Glomerular visceral epithelial cell (primary cell): ENCODE measurements around the gene ARHGEF28.

Source experiments
- DNase-seq: peaks from one replicate; pipeline ENCODE4 v3.0.0-alpha.2; 2016; ENCODE audit errors: extremely low spot score

ARHGEF28 gene

DNA sequence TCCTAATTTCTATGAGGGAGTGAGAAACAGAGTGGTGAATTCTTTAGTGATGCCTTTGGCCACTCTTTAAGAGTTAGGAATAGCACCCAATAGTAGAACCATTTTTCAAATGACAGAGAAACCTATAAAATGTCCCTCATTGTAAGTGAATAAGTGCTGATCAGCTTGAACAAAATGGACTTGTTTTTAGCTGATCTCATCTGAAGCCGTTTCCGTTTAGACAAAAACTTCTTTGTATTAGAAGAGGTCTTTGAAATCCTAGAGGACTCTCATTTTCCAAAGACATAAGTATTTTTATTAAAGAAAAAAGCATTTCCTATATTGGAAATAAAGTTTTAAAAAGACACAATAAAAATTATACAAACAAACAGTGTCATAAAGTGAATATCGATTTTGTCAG lies 273.9 kb downstream of the ARHGEF28 start:
- DNase-seq = no peak

DNA sequence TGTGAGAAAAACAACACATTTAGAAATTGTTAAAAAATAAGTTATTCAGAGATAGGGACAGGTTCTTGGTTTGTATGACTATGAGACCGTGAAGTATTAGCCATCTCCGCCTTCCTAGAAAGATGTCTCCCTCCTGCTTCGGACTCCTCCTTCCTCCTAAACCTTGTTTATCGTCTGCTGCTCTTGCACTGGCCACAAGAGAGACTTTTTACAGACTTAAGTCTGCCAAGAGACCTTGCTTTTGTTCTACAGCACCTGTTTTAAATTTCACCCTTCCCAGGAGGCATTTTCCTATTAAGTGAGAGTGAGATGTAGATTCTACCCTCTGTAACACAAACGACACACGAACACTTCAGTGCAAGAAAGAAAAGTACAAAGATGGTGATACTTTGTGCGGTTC lies 274.6 kb downstream of the ARHGEF28 start:
- no peak for DNase-seq

DNA sequence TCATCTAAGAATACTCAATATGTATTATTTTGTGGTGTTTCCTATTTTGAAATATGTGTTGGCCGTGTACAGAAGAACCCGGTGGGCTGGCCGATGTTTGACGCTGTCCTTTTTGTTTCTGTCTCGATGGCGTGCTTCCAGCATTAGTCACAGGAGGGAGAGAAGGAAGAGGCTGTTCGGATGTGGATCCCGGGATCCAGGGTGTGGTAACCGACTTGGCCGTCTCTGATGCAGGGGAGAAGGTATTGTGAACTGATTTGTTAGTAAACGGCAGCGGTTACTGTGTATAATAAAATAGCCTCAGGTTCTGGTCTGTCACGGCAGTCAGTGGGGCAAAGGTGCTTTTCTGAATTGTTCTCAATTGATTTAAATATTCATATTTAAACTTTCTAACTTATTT lies 275.0 kb downstream of the ARHGEF28 start:
- DNase-seq = peak; percentile 76

DNA sequence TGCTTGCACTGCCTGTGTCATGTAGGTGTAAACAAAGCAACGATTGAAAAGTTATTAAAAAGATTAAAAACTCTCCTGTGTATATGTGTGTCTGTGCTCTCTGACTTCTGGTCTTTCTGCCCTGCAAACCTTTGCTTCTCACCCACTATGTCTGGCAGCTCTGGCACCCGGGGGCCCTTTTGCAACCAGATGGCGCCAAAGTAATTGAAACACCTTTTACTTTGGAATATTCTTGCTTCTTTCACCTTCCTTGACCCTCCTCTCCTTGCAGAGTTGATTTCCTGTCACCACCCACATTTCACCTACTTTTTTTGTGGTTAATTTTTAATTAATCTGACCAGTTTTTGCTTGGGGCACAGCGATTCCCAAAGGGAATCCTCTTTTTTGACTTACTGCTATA lies 275.5 kb downstream of the ARHGEF28 start:
- peak; percentile 40 for DNase-seq

DNA sequence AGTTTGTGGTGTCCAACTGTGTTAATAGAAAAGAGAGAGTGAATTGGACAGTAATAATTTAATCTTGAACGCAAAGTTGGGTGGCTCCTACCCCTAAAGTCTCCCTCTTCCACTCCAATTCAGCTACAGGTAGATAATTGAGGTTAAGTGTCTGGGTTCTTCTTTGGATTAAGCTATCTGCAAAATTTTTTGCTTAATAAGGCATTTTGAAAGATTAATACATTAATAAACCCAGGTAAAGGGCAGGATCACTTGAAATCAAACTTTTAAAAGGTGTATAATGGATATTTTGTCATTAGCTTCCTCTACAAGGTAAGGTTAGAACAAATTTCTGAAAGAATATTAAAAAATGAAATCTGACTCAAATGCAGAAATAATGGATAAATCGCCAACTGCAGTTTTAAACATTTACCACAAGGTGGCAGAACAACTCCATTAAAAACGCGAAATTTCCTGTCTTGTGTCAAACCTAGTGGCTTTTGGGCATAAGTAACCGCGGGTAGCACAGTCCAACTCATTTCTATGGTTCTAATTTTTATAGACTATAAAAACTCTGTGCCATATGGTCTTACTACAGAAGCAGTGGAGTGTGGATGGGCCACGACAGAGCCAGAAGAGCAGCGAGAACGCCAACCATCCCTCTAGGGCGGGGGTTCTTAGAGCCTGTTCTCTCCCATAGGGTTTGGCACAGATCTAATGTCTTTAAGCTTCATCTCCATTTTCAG lies 276.5 kb downstream of the ARHGEF28 start:
- peak; percentile 64 for DNase-seq

DNA sequence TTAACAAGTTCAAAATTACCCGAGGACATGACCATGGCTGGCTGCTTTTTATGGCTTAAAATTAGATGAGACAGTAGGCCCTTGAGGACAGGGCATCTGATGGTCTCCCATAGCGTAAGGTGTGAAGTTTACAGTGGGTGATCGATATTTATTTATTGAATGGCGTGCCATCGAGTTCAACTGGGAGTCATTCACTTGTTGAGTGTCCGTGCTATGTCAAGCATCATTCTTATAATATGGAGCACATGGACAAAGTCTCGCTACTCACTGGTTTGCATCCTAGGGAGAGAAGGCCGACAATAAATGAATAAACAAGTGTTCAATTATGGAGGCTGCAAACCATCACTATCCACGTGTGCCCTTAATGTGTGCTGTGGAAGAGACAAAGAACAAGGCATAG lies 277.2 kb downstream of the ARHGEF28 start:
- no peak for DNase-seq

DNA sequence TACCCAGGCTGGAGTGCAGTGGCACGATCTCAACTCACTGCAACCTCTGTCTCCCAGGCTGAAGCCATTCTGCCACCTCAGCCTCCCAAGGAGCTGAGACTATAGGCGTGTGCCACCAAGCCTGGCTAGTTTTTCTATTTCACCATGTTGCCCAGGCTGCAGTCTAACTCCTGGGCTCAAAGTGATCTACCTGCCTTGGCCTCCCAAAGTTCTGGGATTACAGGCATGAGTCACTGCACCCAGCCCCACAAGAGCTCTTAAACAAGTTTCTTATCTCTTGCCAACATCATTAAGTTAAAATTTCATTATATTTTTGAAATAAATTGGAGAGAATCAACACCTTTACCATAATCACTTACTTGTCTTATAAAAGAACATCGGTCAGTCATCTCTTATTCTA lies 280.3 kb downstream of the ARHGEF28 start:
- DNase-seq = no peak

DNA sequence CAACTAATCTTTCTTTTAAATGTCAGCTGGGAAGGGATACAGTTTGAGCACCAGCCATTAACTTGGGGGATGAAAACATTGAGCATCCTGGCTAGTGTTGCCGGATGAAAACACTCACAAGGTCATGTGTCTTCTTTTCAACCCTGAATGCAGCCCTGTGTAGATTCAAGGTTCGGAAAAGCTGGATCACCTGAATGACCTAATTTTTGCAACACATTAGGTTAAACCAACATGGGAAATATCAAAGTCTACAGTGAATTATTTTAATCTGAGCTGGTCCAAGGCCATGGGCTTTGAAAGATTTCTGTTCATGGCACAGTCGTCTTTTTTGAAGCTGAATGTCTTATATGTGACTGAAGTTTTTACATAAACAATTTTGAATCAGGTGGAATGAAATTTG lies 281.2 kb downstream of the ARHGEF28 start:
- DNase-seq = no peak

DNA sequence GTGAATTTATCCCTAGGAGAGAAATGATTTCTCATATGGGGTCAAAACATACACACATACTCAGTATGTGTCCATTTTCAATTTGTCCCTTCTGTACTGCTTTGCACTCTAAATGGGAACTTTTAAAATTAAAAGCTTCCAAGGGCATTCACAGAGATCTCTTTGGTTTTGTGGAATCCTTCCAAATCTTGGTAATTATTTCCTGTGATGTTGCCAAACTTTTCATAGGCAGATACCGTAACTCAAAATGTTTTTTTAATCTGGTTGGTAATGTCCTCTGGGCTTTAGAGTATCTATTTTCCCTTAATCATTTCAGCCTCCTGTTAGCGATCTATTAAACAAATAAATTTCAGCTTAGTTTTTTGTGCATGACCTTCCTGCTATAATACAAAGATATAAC lies 282.4 kb downstream of the ARHGEF28 start:
- DNase-seq = no peak

DNA sequence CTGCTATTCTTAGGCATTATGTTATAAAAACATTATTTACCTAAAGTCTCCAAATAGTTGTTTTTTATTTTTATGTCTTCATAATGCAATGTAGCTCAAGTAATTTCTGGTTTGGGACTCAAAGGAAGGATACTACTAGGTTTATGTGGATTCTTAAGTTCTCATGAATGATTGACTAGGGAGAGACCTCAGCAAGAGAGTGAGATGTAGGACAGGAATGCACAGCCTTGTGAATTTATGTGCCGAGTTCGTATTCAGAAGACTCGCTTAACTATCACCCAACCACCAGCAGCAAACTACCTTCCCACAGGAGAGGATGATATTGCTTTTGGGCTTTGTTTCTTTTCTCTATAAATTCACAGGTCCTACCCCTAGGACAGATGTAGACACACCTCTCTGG lies 282.9 kb downstream of the ARHGEF28 start:
- DNase-seq = peak; percentile 54

DNA sequence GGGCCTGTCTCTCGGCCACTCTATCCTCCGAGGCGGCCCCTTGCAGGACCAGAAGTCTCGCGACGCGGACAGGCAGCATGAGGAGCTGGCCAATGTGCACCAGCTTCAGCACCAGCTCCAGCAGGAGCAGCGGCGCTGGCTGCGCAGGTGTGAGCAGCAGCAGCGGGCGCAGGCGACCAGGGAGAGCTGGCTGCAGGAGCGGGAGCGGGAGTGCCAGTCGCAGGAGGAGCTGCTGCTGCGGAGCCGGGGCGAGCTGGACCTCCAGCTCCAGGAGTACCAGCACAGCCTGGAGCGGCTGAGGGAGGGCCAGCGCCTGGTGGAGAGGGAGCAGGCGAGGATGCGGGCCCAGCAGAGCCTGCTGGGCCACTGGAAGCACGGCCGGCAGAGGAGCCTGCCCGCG lies 283.5 kb downstream of the ARHGEF28 start:
- DNase-seq = no peak

DNA sequence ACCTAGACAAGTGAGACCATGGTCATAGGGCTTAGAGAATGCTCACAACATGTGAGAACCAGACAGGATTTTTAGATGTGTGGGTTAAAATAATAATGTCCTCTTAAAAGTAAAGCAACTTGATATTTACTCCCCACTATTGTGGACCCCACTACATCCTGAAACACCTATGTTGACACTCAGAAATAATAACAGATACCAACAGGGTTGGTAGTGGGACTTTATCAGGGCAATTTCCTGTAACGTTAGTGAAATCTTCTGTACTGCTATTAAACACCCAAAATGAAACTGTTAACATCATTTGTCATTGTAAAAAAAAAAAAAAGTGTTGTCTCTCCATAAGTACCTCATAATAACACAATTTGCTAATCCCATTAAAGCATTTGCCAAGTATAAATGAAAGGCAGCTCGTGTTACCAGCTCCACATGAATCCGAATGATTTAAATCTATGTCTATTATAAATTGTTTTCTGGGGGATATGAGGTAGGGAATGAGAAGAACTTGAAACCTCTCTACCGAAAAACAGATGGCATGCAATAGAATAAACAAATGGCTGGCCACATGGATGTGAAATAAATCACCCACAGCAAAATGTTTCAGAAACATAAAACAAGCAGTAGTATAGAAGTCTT lies 285.9 kb downstream of the ARHGEF28 start:
- DNase-seq = no peak

DNA sequence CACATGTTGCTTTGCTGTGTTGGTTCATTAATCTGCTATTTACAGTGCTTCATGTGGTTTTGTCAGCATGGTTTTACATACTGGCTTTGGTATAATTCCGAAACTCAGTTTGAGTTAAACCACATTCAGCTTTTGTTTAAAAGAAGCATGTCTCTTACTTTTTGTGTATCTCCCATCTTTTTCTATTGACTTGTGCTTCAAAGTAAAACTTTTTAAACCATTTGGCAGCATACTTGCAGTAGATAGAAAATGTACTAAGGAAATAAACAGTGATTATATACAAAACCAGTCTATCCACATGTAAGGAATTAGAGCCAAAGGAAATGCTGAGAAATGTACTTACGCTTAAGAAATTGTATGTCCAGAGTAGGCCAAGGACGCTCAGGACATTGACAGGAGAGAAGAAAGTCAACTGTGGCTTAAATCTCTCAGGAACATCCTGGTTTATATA lies 286.9 kb downstream of the ARHGEF28 start:
- no peak for DNase-seq

DNA sequence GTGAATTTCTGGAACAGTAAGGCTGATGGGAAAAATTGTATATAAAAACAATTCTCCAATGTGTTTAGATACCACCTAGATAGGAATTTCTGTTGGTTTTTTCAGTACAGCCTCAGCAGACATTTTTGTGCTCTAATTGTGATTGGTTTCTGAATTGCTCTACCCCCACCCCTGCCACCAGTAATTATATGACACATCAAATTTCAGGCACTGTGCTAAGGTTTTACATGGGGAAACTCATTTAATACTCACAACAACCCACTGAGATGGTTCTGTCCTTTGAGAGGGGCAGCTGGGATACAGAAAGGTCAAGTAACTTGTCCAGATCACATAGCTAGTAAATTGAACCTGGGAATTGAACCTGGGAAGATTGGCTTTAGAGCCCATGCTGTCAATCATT lies 288.0 kb downstream of the ARHGEF28 start:
- DNase-seq = no peak

DNA sequence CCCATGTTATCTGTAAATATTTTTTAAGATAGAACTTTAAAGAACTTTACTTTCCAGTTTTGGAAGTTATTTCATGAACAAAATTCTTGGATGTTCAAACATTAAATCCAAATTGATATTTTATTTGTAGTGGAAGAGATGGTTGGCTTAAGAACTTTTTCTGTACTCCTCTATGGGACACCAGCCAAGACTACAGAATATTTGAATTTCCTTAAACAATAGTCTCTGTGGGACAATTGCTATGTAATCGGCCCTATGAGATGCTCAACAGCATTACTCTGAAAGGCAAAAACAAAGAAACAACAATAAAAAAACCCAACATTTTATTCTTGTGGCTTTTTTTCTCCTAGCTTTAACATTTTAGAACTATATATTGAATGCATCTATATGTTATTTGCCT lies 289.3 kb downstream of the ARHGEF28 start:
- no peak for DNase-seq

DNA sequence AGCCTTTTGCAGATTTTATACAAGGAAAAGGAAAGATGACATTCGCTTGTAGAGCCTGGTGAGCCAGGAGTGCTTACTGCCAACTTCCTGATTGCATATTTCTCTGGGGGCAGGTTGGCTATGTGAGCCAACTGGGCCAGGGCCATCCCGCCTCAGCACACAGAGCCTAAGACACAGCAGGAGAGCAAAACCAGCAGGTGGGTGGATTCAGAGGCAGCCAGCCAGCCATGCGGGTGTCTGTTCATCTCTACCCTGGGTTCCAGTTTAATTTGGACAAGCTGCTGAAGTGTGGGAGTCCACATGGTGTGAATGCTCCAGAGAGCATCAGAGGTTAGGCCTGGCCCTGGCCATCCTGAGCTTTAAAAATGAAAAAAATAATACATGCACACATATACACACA lies 291.4 kb downstream of the ARHGEF28 start:
- DNase-seq = no peak

DNA sequence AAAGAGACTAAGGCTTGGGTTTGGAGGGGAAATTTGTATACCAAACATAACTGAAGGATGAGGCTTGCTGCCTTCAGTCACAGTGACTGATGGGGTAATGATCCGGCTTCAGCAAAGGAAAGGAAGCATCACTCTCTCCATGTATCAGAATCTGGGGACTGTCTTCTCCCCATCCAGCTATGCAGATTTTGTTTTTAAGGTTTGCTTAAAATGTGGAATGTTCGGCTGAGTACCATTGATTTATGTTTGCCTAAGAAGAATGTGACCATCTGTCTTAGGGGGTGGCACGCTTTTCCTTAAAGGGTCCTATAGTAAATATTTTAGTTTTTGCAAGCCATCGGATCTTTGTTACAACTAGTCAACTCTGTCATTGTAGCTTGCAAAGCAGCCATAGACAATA lies 291.9 kb downstream of the ARHGEF28 start:
- DNase-seq = no peak

DNA sequence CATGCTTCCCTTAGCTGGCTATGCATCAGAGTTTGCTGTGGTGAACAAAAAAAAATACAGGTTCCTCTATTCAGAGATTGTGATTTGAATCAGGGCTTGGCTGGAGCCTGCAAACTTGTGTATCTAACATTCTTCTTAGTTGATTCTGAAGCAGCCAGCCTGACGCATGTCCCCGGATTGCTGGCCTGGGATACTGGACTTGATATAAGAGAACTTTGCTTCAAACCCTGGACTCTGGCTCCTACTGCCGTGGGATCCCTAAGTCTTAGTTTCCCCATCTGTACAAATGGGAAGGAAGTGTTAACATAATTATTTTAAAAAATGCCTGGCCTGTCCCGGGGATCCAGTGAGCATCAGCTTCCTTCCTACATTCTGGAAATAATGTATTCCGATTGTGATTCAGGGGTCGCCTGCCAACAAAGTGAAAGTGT lies 292.8 kb downstream of the ARHGEF28 start:
- no peak for DNase-seq

DNA sequence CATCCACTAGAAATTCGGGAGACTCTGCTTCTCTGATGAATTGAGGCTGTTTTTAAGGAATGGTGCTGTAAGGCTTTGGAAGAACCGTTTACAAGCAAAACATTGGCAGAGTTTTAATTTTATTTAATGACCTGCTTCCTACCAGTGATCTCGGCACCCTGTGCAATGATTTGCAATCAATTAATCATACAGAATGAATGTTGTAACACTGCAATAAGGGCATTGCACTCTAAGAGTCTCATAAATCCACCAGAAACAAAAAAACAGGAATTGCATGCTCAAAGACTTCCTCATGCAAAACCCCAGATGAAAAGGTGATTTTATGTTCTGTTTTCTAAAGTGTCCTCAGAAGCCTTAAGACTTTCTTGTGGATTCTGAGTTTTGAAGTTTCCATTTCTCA lies 295.7 kb downstream of the ARHGEF28 start:
- no peak for DNase-seq

DNA sequence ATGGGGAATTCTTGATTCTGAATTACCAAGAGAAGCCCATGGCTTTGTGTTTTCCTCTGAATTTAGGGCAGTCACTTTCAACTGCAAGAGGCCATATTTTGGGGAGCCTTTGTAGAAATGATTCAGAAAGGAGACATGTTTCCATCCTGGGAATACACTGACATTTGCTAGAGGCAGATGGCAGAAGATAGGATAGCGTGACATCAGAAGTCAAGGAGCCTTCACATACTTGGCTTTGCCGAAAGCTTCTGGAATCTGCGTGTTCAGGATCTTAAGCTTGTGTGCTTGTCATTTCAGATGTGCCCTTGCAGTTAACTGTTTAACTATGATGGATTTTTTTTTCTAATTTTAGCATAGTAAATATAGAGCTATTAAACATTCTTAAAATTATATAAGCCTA lies 296.2 kb downstream of the ARHGEF28 start:
- DNase-seq = no peak

DNA sequence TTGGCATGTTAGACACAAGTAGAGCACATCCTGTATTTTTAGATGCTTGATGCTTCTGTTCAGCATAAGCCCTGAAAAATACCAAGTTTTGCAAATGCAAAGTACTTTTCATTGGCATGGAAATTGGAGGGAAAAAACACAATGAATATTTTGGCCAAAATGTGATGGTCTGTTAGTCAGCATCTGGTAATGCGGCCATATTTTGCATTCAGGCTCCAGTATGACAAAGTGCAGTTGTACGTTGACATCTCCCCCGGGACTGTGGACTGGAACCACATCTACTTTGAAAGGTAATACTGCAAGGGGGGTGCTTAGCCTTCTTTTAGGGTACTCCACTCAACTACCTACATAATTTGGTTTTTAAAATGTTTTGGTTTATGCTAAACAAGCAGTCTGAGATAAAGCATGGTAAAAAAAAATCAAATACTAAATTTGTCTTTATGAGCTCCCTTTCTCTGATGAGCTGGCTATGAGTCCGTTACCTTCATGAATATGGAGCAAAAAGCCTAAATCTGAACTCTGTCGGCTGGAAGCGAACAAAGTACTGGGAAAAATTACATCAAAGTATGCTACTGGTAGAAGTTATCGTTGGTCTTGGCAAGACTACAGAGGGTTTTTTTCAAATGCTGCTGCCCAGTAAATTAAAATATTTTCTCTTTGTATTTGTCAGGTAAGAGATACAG lies 297.0 kb downstream of the ARHGEF28 start:
- DNase-seq = no peak

DNA sequence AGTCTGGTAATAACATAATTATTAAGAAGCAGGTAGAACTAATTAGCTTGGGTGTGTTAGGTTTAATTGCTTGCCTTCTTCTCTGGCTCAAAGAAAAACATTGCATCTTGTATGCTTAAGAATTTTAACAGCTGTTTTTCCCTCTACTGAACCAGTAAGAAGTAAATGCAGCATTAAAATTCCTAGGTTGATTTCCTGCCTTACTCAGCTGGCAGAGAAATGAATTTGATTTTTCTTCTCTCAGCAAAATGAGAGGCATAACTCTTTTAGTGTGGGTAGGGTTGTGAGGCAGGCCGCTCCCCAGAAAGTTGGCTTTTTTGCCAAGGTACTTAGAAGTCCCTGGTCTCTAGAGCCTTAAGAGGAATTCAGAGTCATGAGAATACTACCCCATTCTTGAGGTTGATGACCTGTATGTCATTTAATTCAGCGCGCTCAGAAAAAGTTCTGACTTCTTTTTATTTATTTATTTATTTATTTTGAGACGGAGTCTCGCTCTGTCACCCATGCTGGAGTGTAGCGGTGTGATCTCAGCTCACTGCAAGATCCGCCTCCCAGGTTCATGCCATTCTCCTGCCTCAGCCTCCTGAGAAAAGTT lies 302.6 kb downstream of the ARHGEF28 start:
- DNase-seq = no peak

DNA sequence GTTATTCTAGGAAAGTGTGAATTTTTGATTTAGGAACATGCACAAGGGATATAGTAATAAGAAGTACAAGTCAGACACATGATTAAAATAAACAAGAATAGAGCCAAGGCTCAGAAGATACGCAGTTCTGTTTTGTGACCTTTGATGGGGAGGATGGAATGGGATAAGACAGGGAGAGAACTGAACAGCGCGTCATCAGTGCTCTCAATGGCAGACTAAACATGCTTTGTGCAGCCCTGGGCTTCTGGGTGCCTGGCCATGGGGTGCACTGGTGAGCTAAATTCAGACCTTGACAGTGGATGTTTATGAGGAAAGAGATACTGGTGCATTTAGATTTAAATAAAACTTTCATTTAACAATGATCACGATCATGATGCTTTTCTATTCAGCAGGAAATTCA lies 309.7 kb downstream of the ARHGEF28 start:
- no peak for DNase-seq
